Fibroblast of pulmonary artery (primary cell): Measurements from ENCODE around the gene SHISA9.

Experiments
- DNase-seq: peaks from one replicate; pipeline ENCODE4 v3.0.0-alpha.2; 2010; ENCODE audit warnings: low read depth
- H3K4me3 ChIP-seq: replicated peaks from 2 replicates; pipeline ENCODE4 v1.5.1; 2011; ENCODE audit warnings: low read depth, mild to moderate bottlenecking, control low read depth, low read length, moderate library complexity
- CTCF ChIP-seq: IDR thresholded peaks from 2 replicates; pipeline ENCODE4 v1.5.1; 2011; ENCODE audit warnings: mild to moderate bottlenecking, control low read depth, low read length, inconsistent platforms; ENCODE audit errors: missing control alignments

Gene SHISA9

GRCh38 chr16:13150181-13150885 is 248.9 kb downstream of the SHISA9 start:
- no peak overlapping the region for H3K4me3 ChIP-seq
- DNase-seq, result no peak
- TF ChIP-seq CTCF, result no peak

- H3K4me3 ChIP-seq, result no peak overlapping the region
- DNase-seq, result no peak
- TF ChIP-seq CTCF, result no peak
Observed at GRCh38 chr16:13153696-13154095, 252.3 kb downstream of the SHISA9 start.

DNA sequence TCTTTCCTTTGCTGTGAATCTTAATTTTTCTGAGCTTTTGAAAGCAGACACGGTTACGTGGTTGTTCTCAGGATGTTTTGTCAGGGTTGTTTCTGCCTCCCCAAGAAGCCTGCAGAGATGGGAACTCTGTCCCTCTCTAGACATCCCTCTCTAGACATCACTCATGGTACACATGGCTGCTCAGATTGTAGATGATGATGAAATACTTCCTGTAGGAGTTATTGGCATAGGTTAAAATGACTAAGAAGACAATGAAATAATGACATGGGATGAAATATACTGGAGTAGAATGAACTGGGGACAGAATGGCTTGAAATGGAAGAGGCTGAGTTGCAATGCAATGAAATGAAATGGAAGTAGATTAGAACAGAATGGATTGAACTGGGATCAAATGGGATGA is 253.4 kb downstream of the SHISA9 start:
- no peak for DNase-seq
- H3K4me3 ChIP-seq, result no peak overlapping the region
- no peak for TF ChIP-seq CTCF

GRCh38 chr16:13155377-13155776 is 254.0 kb downstream of the SHISA9 start:
- TF ChIP-seq CTCF, result no peak
- DNase-seq, result no peak
- H3K4me3 ChIP-seq, result no peak overlapping the region

DNA sequence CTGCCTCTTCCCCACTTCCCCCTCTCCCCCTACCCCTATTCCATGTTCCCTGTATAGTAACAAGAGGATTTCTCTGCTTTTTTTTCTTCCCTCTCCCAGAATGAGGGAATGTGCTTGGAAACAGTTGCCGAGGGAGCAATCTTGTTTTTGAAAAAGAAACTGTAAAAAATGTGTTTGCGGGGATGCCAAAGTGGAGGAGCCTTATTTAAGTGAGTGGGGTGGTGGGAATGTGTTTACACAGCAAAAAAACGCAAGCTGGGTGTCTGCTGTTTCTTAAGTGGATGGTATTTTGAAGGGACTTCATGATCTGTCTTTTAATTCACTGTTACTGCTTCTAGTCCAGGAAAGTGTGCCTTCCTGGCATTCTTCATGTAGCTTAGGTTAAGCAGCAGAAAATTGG is 254.4 kb downstream of the SHISA9 start:
- H3K4me3 ChIP-seq, result no peak overlapping the region
- no peak for TF ChIP-seq CTCF
- no peak for DNase-seq

- no peak overlapping the region for H3K4me3 ChIP-seq
- no peak for DNase-seq
- TF ChIP-seq CTCF, result no peak
Observed at GRCh38 chr16:13157082-13157481, 255.7 kb downstream of the SHISA9 start.

GRCh38 chr16:13158427-13158826 is 257.0 kb downstream of the SHISA9 start:
- DNase-seq, result no peak
- TF ChIP-seq CTCF, result no peak
- H3K4me3 ChIP-seq, result no peak overlapping the region
